Left ventricle myocardium inferior (tissue), 1 donor: ENCODE data around the gene LONP1. TPM values are rescaled to one million over a fixed set of nuclear protein-coding genes. Genes with fewer than 3 reads are reported as not detected.

Source experiments
- DNase-seq: peaks from one replicate; pipeline ENCODE4 v3.0.0-alpha.2; 2020
- H3K27ac ChIP-seq: fragments of 200-600 bp; replicated peaks from 2 replicates; pipeline ENCODE4 v1.8.0; 2021
- H3K27me3 ChIP-seq: fragments of 200-600 bp; 2 replicates; pipeline ENCODE4 v1.8.0; 2021; ENCODE audit warnings: low read depth
- H3K36me3 ChIP-seq: fragments of 200-600 bp; 2 replicates; pipeline ENCODE4 v1.8.0; 2021
- H3K4me1 ChIP-seq: fragments of 200-600 bp; 2 replicates; pipeline ENCODE4 v1.8.0; 2021
- H3K4me3 ChIP-seq: fragments of 200-600 bp; 2 replicates; pipeline ENCODE4 v1.8.0; 2021; ENCODE audit warnings: mild to moderate bottlenecking, moderate library complexity
- H3K9me3 ChIP-seq: fragments of 200-600 bp; replicated peaks from 2 replicates; pipeline ENCODE4 v1.8.0; 2021
- CTCF ChIP-seq: fragments of 200-600 bp; IDR thresholded peaks from 2 replicates; pipeline ENCODE4 v1.8.0; 2021; ENCODE audit warnings: antibody characterized with exemption, mild to moderate bottlenecking, borderline replicate concordance
- intact Hi-C: fragments of 100-400 bp; cut with micrococcal nuclease; formaldehyde crosslinking; loops from one replicate; pipeline ENCODE4 v1.11.0; 2022
- total RNA-seq: library from RNA; stranded (reverse); fragmentation: NEBNext Ultra II Directional; extraction: Animal tissue kit (Norgen Biotek cat#: 25700); gene quantifications from one replicate; pipeline ENCODE4 v1.2.1, GENCODE V29; 2021
- donor health status: DM: no; HTN: yes; CAD: no; lungs with severe emphysema.

The LONP1 gene
- total RNA-seq, 1 donor from 2014 or later, result 104 TPM

GRCh38 chr19:5714816-5715215 lies 5.1 kb downstream of the LONP1 start:
- peaks cover 45% of the 10 kb centered on the region for H3K36me3 ChIP-seq
- H3K4me1 ChIP-seq, result peaks cover 46% of the 10 kb centered on the region
- H3K27me3 ChIP-seq, result no peaks in the 10 kb centered on the region
- H3K4me3 ChIP-seq, result no peak overlapping the region
- intact Hi-C loops, result no loop called here
- TF ChIP-seq CTCF, result no peak
- no peak for DNase-seq
- H3K9me3 ChIP-seq, result no peaks in the 10 kb centered on the region
- peak overlapping the region; percentile 54 for H3K27ac ChIP-seq

- H3K9me3 ChIP-seq, result no peaks in the 10 kb centered on the region
- no peaks in the 10 kb centered on the region for H3K27me3 ChIP-seq
- no peak overlapping the region for H3K27ac ChIP-seq
- TF ChIP-seq CTCF, result no peak
- no peak overlapping the region for H3K4me3 ChIP-seq
- peaks cover 52% of the 10 kb centered on the region for H3K36me3 ChIP-seq
- intact Hi-C loops, result no loop called here
- peaks cover 30% of the 10 kb centered on the region for H3K4me1 ChIP-seq
- no peak for DNase-seq
Observed at GRCh38 chr19:5713228-5713627, 6.7 kb downstream of the LONP1 start.

- H3K9me3 ChIP-seq, result no peaks in the 10 kb centered on the region
- DNase-seq, result no peak
- TF ChIP-seq CTCF, result no peak
- peaks cover 17% of the 10 kb centered on the region for H3K4me1 ChIP-seq
- no peaks in the 10 kb centered on the region for H3K27me3 ChIP-seq
- intact Hi-C loops, result no loop called here
- H3K36me3 ChIP-seq, result peaks cover 65% of the 10 kb centered on the region
- no peak overlapping the region for H3K4me3 ChIP-seq
- H3K27ac ChIP-seq, result no peak overlapping the region
Observed at GRCh38 chr19:5711713-5712161, 8.2 kb downstream of the LONP1 start.

GRCh38 chr19:5711025-5711424 lies 8.9 kb downstream of the LONP1 start:
- H3K27ac ChIP-seq, result no peak overlapping the region
- intact Hi-C loops, result no loop called here
- H3K4me1 ChIP-seq, result peaks cover 10% of the 10 kb centered on the region
- no peak for TF ChIP-seq CTCF
- DNase-seq, result no peak
- no peak overlapping the region for H3K4me3 ChIP-seq
- peaks cover 70% of the 10 kb centered on the region for H3K36me3 ChIP-seq
- H3K9me3 ChIP-seq, result no peaks in the 10 kb centered on the region
- no peaks in the 10 kb centered on the region for H3K27me3 ChIP-seq

GRCh38 chr19:5707576-5708575 lies 12.1 kb downstream of the LONP1 start:
- Histone ChIP-seq H3K36me3 (peaks cover 90% of the 10 kb centered on the region), H3K4me1 (no peaks in the 10 kb centered on the region), H3K9me3 (no peaks in the 10 kb centered on the region), H3K27me3 (no peaks in the 10 kb centered on the region), H3K27ac (no peak overlapping the region), H3K4me3 (no peak overlapping the region)
- DNase-seq, result no peak
- TF ChIP-seq CTCF, result no peak
- intact Hi-C loops, result no loop called here
